GM19099 (cell line): ENCODE results near the gene FIBP.
A peak's percentile ranks its signal among the peaks of the same experiment; 100 is the strongest.

Experiments used
- POLR2A ChIP-seq: IDR thresholded peaks from 3 replicates; pipeline ENCODE4 v1.6.1; 2011; ENCODE audit warnings: low read depth; ENCODE audit not compliant: insufficient read length; ENCODE audit errors: extremely low read depth

The FIBP gene

DNA sequence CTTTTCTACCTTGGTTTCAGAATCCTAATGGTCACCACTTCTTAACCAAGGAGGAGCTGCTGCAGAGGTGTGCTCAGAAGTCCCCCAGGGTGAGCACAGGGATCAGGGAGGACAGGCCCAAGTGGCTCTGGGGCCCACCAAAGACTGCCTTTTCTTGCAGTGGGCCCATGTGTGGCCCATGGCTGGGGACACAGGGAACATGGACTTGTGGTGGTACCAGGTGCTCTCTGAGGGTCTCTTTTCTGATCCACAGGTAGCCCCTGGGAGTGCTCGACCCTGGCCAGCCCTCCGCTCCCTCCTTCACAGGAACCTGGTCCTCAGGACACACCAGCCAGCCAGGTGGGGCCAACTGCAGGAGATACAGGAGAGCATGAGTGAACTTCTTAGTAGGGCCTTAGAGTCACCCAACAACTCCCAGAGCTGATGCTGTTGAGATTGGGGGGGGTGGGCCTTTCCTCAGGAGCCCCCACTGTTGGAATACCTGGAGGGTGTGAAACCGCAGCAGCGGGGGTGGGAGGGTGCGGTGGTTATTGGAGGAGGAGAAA lies 26.0 kb downstream of the FIBP start:
- TF ChIP-seq POLR2A, result no peak

DNA sequence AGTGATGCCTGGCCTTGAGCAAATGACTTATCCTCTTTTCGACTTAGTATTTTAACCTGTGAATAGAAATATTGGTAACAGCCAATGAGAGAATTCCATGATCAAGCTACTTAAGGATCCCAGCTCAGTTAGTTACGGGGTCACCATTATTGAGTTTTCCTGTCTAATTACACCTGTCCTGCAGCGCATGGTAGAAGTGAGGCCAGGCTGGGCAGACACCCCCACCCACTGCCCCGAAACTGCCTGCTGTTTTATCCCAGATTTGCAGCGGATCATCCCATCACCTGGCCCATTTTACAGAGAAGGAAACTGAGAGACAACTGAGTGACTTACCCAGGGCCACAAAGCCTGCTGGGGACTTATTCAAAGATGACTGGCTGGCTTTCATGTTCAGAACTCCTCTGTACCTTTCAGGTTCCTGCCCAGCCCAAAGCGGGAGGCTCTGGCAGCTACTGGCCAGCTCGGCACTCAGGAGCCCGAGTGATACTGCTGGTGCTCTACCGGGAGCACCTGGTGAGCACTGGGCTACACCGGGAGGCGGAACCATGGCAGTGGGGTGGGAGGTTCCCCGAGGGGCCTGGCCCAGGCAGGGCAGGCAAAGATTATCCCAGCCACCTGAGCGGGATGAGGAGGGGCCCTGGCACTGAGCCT lies 26.6 kb downstream of the FIBP start:
- no peak for TF ChIP-seq POLR2A

DNA sequence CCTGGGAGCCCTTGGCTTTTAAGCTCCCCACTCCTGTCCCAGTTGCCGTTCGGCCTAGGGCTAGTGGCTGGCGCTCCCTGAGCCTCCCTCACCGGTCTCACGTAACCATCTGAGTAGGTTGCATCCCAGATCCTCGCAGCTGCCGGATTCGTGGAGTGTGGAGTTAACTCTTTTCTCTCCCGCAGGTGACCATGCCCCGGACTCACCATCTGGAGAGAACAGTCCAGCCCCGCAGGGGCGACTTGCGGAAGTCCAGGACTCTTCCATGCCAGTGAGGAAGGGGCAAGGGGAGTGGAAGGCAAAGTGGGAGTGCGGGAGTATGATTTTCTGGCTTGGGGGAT lies 27.1 kb downstream of the FIBP start:
- no peak for TF ChIP-seq POLR2A

- peak; percentile 83 for TF ChIP-seq POLR2A
These were observed 27.8 kb downstream of the FIBP start, which contains the start of gene MUS81 for GRCh38 chr11:65860278-65861164. MUS81 (plus strand) TSS chr11:65860433; CDS start chr11:65860754, 321 bp downstream.

DNA sequence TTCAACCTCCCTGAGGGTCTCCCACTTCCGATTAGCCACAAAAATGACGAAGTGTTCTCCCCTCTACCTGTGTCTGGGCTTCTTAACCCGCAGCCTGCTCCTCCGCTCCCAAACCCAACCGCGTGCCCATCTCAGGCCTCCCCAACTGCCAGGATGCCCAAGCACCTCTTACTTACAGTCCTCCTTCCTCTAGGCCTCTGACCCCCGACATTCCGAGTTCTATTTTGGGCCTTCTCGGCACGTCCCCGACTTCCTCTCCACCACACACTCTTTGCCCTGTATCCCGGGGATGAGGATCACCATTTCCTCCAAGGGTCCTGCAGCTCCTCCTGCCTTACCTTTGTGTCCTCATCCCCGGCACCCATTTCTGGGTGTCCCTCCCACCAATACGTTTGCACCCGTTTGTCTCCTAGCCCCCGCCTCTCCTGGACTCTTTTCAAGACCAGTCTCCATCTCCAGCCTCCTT lies 28.4 kb downstream of the FIBP start:
- no peak for TF ChIP-seq POLR2A

DNA sequence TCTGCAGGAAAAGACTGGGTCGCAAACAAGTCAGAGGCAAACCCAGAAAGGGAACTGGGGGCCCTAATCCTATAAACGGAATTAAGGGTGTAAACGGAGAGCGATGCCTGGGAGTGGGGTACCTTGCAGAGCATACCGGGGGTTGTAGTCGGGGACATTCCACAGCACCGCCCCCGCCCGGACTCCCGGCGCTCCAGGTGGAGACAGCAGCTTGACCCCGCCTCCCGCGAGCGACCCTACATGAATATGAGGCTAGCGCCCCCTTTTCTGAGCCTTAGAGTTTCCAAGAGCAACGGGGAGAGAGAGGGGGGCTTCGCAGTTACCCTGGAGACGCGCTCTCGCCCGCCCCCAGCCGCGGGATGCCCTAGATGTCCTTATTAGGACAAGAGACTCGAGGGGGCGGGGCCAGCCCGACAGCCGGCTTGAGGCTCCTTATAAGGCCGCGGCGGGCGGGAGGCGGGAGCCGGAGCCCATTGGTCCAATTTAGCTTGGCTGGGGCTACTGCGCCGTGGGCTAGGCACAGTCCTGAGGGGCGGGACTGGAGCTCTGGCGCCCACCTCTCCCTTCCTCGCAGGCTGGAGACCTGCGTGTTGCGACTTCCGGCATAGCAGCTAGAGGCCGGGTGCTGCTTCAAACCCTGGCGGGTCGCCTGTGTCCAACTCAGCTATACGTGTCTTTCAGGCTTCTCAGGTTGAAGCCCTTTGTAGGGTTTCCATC lies 29.0 kb downstream of the FIBP start:
- peak; percentile 94 for TF ChIP-seq POLR2A

DNA sequence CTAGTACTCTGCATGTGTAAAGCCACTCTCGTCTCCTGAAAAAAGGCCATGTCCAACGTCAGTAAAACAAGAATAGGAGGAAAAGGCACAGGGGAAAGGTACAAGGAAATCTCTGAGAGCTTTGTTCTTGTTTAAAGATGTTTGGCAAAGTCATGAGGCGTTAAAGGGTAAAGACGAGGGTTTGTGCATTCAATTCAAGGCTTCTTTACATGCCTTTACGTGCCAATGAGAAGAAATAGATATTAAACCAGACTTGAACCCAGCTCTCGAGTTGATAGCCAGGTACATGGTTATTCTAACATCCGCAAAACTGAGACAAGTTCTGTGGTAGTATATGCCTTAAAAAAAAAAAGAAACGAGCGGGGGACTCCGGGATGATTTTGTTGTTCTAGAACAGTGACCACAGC lies 29.6 kb downstream of the FIBP start:
- no peak for TF ChIP-seq POLR2A

DNA sequence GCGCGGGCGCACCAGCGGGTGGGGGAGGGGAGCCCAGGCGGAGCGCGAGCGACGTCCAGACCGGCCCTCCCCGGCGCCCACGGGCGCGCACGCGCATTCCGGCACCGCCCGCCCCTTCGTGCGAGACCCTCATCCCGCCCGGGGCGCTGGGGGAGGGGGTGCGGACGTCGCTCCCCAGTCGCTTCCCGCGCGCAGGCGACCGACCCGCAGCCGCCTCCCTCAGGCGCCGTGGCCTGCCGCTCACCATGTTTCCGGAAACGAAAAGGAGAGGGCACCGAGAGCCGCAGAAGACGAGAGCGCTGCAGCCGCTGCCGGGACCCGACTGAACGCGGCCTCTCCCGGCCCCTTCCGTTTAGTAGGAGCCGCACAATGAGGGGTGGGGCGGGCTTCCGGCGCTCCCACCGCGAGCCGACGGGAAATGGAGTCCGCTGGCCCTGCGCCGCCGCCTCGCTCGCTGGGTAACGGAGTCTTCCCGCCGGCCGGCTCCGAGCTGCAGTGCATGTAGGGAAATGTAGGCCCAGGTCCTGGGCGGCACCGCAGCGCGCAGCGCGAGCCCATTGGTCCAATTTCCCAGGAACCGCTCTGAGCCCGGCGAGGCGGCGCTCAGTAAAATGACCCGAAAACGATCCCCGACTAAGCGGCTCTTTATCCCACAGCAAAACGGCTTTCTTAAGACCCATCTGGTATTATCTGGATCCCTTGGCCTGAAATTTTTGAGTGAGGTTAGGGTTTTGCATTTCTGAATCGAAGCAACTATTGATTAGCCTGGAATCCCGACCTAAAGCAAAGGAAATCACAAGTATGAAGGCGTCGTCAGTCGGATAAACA lies 30.2 kb downstream of the FIBP start, which contains the start of gene CFL1:
TSS of gene CFL1 (minus strand) at position 328 of the 828 bp plus-strand sequence. CDS start at position 247, 81 bp downstream.
- peak; percentile 100 for TF ChIP-seq POLR2A

- TF ChIP-seq POLR2A, result no peak
These were observed 30.8 kb downstream of the FIBP start for GRCh38 chr11:65857500-65857852.

DNA sequence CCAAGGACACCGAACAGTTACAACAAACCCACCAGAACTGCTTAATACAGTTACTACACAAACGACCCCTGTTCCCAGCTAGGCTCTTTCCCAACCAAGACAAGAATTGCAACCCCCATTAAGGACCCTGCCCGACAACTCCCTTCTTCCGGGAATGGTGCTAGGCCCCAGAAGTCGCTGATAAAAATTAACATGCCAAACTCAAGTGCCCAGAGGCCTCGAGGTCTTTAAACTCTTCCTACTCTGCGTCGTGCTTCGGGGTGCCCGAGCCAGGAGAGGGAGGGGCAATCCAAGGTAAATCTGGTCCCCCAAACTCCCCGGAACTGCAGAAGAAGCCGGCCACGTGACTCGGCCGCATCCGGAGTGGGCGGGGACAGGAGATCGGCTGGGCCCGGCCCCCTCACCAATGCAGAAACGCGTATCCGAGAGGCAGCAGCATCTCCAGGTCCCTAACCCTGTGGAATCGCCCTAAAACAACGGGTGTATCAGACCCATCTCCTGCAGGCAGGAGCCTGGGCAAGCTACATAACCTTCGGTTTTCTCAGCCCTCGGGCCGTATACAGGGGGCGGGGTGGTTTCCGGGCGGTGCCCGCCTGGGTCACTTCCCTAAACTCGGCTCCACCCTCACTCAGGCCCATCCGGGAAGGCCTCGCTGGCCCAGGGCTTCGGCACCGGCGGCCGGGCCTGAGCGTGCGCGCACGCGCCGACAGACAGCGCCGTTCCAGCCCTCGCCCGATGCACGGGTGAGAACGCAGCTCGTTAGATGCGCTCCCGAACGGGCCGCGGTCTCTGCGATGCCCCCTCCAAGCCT lies 31.4 kb downstream of the FIBP start:
- peak; percentile 60 for TF ChIP-seq POLR2A

- TF ChIP-seq POLR2A, result no peak
These were observed 32.3 kb downstream of the FIBP start for GRCh38 chr11:65855927-65856363.

GRCh38 chr11:65854852-65855837 lies 33.1 kb downstream of the FIBP start:
- no peak for TF ChIP-seq POLR2A
